ENCODE measurements around the gene CBY1.

Gene CBY1

DNA sequence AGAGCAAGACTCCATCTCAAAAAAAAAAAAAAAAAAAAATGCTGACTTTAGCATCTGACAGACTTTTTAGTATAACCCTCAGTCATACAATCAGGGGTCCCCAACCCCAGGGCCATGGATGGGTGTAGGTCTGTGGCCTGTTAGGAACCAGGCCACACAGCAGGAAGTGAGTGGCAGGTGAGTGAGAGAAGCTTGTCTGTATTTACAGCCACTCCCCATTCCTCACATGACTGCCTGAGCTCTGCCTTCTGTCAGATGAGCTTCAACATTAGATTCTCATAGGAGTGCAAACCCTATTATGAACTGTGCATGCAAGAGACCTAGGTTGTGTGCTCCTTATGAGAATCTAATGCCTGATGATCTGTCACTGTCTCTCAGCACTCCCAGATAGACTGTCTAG lies 3.6 kb upstream of the CBY1 start:
- DNase-seq, result no peak

DNA sequence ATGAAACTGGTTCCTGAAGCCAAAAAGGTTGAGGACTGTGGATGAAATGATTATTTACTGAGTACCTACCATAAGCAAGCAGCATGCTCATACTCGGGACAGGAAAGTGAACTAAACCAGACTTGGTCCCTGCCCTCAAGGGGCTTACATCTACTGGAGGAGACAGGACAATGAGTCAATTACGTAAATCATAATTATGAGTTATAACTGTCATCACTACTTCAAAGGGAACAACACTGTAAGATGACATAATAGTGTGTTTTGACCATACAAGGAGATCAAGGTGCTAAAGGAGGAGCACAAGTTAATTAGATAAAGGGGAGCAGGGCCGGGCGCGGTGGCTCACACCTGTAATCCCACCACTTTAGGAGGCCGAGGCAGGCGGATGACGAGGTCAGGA lies 2.7 kb upstream of the CBY1 start:
- DNase-seq, result no peak

DNA sequence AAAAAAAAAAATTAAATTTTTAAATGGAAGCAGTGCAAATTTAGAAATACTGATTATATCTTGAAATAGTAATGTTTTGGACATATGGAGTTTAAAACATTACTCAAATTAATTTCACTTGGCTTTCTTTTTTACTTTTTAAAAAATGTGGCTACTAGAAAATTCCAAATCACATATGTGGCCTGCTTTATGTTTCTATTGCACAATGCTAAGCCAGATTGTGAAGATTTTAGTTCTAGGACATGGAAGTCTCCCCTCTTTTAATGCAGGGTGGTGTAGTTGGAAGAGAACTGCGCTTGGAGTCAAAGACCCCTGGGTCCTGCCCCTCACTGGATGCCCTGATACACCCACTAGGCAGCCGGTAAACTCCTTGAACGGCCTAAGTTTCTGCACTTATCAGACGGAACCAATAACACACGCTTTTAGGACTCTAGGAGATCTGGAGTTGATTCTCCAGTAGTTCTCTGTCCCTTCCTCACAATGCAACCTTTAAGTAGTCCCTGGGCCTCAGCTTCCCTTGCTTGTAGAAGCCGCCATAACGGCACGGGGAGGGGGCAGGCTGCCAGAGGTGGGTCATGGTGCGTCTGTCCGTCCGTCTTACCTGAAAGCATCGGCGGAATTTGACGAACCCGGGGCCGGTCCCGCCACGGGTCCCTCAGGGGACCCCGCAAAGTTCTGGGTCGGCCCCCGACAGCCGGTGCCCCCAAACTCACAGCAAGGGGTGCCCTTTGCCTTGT lies 751 bp upstream of the CBY1 start:
- peak; percentile 54 for DNase-seq

DNA sequence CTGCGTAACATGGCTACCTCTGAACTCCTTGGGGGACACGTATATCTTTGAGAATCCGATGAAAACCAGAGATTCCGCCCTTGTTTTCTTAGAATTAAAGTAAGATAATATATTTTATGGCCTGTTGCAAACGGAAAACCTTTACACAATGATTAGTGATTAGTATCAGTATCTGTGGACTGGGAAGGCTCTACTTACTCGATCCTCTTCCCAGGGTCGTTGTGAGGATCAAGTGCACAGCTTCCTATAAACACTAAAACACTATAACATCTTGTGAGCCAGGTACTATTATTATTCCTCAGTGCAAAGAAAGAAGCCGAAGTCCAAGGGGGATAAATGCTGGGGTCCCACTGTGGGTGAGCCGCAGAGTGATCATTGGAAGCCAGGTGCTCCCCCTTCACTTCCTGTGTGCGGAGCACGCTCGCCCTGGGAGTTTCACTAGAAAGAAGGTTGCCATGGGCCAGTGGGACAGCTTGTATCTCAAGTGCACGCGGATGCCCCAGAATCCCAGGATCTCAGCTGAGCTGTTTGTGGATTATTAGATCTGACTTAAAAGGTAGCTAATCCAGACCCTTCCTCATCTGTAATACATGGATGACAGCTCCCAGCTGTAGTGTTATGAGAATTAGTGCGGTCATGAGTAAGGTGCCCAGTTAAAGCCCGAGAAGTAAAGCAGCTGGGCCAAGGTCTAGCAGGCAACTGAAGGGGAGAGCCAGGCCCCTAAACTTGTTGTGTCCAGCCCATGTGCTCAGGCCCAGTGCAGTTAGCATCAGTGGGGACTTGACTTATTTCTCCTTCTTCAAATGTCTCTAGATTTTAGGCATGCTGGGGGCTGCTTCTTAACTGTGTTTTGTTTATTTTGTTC lies 839 bp downstream of the CBY1 start:
- peak; percentile 6 for DNase-seq

DNA sequence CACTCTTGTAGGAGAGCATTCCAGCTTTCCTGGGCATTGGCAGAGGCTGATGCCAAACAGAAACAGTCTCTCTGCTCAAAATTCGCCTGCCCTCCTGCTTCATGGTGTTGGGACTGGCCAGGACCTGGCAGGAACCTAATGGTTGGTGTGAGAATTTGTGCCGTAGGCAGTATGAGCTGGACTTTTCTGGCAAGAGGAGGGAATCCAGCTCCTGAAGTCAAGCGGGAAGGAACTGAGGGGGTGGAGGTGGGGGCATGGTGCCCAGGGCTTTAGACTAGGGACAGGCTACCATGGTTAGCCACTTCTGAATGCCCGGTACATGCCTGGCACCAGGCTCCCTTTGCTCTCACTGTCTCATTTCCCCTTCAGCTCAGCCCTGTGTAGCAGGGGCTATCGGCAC lies 18.4 kb downstream of the CBY1 start:
- no peak for DNase-seq

DNA sequence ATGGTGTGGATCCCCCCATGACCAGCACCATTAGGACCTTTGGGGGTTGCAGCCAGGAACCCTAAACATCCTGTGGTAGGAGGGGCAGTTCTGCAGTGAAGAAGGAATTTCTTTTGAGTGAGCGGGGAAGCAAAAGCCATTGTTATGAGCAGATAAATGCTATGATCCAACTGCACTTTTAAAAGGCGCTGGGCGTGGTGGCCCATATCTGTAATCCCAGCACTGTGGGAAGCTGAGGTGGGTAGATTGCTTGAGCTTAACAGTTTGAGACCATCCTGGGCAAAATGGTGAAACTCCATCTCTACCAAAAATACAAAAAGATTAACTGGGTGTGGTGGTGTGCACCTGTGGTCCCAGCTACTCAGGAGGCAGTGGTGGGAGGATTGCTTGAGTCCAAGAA lies 19.4 kb downstream of the CBY1 start:
- no peak for DNase-seq

DNA sequence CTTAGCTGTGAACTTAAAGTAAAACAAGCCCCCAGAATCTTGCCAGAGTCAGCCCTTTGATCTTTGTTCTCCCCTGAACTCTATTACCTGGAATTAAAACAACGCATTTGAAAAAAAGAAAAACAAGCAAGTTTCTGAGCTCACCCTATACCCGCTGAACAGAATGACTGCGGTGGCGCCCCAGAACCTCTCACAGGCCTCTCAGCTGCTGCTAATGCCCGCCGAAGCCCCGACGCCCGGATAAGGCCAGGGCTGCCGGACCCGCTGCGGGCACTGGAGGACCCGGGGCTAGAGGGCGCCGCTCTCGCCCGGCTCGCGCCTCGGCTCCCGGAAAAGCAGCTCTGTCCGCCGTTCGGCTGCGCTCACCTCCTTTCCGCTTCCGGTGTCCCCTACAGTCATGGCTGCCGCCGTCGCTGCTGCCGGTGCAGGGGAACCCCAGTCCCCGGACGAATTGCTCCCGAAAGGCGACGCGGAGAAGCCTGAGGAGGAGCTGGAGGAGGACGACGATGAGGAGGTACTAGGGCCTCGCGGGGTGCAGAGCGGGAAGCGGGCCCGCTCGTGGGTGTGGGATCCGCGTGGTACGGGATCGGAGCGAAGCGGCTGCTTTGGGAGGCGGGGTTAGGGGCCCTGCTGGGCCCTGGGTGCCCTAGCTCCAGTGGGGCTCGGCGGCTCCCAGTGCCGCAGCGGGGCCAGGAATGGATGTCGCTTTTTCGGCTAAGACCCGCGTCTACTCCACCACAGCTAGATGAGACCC lies 25.3 kb downstream of the CBY1 start, which contains the start of gene TOMM22:
Gene TOMM22 (plus strand): TSS at position 376 of the 754 bp plus-strand sequence. CDS start 22 bp downstream, at position 398.
- peak; percentile 70 for DNase-seq

DNA sequence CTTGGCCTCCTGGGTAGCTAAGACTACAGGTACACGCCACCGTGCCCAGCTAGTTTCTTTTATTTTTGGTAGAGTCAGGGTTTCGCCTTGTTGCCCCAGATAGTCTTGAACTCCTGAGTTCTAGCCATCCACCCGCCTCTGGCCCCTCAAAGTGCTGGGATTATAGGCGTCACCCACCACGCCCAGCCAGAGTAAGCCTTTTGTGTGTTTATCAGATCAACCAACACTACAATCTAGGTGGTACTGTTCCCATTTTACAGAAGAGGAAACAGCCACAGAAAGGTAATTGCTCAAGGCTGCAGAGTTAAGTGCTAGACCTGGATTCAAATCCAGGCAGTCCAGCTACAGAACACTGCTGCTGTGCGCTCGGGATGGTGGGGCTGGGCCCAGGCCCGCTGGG lies 28.5 kb downstream of the CBY1 start:
- no peak for DNase-seq

DNA sequence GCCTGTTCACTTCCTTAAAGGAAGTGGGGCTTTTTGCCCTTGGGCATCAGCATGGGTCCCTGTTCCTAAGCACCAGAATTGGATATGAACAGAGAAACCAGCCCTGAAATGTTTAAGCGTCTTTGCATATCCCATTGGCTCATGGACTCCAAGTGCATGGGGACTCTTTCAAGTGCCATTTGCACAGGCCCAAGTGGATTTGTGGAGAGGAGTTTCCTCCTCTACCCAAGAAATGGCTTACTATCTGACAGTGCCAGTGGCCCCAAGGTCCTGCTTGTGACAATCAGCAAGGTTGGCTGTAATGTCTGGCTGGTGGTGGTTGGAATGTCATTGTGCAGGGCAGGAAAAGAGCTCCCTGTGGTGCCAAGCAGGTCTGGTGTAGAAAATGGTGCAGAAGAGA lies 29.3 kb downstream of the CBY1 start:
- no peak for DNase-seq

DNA sequence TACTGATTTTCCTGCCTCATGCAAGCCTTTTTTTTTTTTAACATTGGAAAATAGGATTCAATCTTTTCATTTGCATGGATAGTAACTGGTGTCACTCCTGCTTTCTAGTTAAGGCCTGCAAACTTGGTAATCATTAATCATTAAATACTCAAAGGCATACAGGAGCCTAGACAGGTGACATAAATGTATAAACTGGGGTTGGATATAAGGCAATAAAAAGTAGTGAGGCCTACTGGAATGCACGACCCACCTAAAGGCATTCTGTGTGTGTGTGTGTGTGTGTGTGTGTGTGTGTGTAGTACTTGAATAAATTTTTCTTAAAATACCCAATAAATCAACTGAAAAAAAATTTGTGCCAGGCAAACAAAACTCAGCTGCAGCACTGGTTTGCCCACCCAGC lies 33.2 kb downstream of the CBY1 start:
- no peak for DNase-seq

DNA sequence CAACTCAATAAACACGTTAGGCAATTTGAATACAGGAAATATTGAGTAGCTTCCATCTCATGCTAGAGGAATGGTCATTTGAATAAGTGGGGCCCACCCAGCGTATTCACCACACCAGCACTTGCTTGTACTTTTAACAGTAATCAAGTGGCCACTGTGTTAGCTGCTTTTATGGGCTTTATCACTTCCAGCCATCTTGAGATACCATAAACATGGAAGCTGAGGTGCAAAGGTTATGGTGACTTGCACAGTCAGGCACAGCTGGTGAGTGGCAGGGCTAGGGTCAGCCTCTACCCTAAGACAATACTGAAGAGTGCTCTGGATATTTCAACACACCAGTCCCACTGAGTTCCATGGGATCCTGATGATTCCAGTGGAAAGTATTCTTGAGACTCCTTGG lies 37.6 kb downstream of the CBY1 start:
- no peak for DNase-seq

DNA sequence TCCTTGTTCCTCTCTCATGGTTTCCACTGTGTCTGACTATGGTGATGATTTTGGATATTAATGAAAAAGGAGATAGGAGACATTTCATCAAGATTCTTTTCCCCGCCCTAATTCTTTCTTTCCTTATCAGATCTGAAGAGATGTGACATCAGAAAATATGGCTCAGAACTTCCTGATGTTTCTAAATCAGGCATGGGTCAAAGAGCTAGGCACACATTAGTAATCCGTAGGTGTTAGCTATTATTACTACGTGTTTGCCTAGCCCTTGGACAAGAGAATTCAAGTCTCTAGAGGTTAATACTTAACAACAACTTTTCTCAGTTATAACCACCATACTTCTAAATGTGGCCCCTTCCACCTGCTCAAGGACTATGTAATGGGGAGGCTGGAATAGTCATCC lies 38.5 kb downstream of the CBY1 start:
- DNase-seq, result no peak

DNA sequence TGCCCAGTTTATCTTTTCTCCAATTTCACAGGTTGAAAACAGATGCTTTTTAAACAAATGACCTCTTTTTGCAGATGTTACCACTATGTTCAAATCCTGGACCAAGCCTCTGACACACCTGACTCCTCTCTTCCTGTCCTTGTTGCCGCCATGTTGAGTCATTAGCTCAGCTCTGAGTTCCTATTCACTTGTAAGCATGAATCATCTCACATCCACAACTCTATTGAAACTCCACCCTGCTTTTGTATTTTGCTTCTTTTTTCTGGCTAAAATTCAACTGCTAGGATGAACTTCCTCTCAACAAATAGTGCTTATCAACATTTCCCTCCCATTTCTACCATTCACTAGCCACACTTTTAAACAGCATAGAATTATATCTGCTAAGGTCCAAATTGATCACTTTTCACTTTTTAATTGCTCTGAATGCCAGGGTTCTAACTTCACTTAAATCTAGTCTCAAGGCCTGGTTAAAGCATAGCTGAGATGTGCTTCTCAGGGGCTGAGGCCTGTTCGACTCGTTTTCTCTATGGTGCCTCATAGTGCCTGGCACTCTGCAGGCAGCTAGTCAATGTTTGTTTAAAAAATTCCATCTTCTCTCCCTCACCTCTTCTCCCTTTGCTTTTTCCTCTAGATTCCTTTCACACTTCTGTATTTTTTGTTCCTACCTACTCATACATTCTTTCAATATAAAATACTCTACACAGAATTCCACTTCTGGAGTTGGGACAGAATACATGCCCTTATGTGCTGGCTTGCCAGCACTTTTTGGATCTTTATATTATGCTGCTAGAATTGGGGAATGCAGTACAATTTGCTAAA lies 40.4 kb downstream of the CBY1 start:
- DNase-seq, result no peak

DNA sequence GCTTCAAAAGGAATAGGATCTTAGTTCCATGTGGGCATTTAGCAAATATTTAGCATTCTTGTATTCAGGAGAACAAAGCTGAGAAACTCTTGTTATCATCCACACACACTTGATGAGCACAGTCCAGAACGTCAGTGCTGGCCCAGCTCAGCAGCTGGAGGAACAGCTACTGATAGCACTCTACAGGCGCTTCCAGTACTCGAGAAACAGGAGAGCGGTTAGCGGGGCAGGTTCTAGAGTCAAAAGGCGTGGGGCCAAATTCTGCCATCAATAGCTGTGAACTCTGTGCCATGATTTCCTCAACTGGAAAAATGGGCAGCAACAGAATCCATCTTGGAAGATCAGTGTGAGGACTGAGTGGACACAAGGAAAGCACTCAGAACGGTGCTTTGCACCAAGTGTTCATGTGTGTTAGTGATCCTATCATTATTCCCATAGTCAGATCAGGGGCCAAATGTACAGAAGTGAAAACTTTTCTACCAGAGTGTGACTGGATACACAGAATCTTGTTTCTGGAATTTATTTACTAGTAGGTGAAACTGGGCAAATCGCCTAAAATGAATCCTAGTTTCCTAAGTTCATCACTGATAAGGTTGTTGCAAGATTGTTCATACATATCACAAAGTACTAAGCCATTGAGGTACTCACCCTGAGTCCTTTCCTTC lies 41.1 kb downstream of the CBY1 start:
- no peak for DNase-seq

DNA sequence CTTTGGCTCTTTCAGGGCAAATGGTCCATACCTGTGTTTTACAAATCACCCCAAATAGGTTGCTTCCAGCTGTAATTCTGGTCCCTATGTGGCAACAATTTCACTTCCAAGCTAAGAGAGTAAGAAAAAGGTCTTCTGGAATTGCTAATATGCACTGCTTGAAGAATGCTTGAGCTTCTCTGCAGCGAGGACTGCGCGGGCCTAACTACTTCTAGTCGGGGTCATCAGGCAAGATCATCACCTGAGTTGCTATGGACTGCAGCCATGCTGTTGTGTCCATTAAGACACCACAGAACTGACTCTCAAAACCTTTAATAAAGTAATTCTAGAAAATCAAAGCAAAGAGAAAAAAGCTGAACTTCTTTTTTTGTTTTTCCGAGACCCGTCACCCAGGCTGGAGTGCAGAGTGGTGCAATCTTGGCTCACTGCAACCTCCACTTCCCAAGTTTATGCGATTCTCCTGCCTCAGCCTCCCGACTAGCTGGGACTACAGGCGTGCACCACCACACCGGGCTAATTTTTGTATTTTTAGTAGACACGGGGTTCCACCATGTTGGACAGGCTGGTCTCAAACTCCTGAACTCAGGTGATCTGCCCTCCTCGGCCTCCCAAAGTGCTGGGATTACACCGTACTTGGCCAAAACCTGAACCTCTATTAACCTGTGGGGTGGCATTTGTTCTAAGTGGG lies 42.1 kb downstream of the CBY1 start:
- no peak for DNase-seq

DNA sequence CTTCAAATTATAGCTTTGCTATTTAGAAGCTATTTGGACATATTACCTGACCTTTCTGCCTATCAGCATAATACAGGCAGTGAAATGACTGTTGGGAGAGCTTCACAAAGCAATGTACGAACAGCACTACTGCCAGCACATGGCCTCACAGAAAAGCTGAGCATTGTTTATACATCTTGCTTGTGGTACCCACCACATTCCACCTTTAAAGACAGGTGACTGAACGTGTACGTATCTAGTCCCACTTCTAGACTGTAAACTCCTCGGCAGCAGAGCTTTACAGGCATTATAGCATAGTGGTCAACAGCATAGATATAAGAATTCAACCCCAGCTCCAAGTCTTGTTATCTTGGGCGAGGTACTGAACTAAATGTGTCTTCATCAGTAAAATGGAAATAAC lies 42.7 kb downstream of the CBY1 start:
- no peak for DNase-seq

DNA sequence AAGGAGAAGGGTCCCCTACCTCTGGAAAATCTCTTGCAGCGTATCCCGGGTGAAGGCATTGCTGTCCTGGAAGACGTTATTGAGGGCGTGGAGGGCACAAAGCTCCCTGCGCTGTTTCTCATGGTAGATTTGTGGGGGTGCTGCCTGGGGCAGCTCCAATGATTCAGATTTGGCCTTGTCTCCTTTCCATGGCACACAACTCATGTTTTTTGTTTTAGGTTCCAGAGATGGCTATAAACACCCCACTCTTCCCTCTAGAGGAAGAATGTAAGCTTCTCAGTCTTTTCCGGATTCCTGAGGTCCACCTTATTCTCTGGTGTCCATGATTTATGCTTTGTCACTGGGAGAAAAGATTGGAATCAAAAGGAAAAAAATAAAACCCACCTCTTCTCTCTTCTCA lies 43.3 kb downstream of the CBY1 start:
- DNase-seq, result no peak

DNA sequence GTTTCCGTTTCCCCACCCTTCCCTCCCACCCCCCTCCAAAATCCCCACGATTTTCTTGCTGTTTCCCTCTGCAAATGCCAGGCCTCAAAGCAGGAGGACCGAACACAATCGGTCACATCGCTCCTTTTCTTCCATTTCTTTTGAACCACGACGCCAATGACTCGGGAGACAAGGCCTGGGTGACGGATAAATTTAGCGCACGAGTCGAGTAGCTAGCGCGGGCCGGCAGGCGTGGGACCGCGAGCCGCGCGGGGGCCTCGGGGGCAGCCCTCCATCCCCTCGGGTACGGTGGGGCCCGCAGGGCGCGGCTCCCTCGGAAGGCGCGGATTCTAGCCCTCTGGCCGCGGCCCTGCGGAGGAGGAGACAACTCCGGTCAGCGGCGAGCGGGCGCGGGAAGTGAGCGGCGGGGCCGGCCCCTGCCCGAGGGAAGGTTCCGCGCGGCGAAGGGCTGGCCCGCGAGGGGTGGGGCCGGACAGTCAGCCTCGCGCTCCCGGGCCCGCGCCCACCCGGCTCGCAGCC lies 43.9 kb downstream of the CBY1 start:
- DNase-seq, result no peak

DNA sequence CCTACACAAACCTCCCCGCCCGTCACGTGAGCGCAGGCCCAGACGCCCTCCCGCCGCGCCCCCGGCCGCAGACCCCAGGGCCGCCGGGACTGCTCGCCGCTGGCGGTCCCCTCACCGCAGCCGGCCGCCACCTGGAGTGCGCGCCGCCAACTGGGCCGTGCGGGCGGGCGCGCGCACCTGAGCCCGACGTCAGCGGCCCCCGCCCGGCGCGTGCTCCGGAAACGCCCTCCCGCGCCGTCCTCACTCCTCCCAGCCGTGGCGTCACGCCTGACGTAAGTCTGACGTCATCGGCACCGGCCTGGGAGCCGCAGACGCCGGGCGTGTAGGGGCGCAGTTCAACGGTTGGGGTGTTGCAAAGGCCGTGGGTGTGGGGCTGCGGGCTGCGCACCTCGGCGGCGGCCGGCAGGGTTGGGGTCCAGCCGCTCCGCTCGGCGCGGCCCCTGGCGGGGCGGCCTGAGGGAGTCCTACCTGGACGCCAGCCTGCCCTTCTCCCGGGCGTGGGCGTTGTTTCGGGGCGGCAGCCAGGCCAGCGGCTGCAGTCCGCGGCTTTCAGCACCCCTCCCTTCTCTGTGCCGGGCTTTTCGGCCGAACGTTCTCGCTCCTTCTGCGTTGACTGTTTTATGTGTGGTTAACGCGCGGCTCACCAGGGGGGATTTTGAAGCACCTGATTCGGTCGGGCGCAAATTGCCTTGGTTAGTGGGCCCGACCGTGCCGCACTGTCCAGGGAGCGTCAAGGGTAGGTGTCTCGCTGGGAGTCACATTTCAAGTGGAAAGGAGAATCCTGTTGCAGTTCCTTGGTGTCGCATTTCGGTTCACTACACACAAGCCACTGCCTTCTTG lies 44.6 kb downstream of the CBY1 start, which contains the start of gene JOSD1:
Gene JOSD1 (minus strand): TSS at position 155 of the 840 bp plus-strand sequence. CDS start 956 bp downstream, outside the sequence.
- DNase-seq, result peak; percentile 41

DNA sequence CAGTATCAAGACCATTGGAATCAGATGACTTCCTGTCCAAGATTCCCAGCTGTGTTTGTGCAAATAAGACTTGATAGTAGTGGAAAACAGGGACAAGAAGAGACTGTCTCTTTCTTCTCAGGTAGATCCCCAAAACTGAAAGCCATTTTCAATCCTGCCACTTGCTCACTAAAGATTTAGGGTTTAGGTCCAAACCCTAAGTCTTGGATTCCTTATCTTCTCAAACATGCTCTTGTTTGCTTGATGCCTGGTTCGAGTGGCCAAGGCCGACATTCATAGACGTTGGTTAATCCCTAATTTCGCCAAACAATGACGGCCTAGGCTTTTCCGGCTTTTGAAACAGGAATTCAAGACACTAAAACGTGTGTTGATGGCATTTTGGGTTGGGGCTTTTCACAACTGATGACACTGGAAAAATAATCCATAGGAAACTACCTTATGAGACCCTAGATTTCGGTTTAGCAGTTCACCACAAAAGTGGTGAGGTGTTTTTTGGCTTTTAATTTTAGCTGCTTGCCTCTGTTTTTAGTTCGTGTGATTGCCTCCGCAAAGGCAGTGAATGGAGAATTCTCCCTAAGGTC lies 48.3 kb downstream of the CBY1 start:
- peak; percentile 11 for DNase-seq
